Activated CD4-positive, alpha-beta T cell treated with anti-CD3 and anti-CD28 coated beads for 48 hours (primary cell): ENCODE measurements around the gene STX10.

Experiments
- DNase-seq: peaks from one replicate; pipeline ENCODE4 v3.0.0-alpha.2; 2020

Gene STX10

DNA sequence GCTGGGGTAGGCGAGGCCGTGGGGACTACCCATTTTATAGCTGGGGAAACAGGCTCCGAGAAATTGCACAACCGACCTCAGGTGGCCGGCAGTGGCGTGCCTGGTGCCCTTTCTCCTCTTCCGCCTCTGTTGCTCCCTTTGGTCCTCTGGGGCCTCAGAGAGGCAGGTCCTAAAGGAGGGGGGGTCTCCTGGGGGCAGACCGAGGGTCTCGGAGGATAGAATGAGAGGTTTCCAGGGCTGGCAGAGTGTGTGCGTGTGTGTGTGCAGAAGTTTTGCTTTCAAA lies 11.3 kb downstream of the STX10 start:
- DNase-seq: no peak

DNA sequence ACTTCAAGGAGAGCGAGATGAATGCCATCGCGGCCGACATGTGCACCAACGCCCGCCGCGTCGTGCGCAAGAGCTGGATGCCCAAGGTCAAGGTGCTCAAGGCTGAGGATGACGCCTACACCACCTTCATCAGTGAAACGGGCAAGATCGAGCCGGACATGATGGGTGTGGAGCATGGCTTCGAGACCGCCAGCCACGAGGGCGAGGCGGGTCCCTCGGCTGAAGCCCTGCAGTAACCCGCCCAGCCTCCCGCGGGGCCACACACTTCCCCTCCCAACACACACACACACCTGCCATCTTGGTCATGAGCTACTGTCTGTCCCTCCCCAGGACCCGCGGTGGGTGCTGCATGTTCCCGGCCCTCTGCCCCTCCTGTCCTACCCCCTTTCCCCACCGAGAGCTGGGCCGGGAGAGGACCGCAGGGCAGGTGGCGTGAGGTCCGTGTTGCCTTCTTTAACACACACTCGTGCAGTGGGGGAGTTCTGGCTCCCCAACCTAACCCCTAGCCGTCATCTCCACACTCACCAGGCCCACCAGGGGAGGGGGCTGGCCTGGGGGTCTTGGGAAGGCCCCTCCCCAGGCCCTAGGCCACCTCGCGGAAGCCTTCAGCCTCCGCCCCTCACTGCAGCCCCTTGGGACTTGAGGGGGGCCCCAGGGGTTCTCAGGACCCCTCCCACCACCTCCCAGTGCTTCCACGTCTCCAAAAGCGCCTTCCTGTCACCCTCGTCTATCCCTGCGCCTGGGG lies 11.8 kb downstream of the STX10 start:
- DNase-seq: no peak

DNA sequence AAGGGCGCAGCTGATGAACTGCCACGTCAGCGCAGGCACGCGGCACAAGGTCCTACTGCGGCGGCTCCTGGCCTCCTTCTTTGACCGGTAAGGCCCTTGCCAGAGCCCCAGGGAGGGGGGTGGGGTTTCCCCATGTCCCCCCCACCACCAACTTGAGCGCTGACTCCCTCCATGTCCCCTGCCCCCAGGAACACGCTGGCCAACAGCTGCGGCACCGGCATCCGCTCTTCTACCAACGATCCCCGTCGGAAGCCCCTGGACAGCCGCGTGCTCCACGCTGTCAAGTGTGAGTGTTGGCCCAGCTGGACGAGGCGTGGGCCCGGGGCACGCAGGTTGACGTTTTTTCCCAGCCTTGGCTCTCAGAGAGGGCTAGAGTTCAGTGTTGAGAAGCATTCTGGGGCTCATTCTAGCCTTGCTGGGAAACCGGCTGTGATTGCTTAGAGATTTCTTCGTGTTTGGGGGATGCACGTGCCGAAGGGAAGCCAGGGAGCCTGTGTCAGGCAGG lies 12.8 kb downstream of the STX10 start:
- DNase-seq: no peak

DNA sequence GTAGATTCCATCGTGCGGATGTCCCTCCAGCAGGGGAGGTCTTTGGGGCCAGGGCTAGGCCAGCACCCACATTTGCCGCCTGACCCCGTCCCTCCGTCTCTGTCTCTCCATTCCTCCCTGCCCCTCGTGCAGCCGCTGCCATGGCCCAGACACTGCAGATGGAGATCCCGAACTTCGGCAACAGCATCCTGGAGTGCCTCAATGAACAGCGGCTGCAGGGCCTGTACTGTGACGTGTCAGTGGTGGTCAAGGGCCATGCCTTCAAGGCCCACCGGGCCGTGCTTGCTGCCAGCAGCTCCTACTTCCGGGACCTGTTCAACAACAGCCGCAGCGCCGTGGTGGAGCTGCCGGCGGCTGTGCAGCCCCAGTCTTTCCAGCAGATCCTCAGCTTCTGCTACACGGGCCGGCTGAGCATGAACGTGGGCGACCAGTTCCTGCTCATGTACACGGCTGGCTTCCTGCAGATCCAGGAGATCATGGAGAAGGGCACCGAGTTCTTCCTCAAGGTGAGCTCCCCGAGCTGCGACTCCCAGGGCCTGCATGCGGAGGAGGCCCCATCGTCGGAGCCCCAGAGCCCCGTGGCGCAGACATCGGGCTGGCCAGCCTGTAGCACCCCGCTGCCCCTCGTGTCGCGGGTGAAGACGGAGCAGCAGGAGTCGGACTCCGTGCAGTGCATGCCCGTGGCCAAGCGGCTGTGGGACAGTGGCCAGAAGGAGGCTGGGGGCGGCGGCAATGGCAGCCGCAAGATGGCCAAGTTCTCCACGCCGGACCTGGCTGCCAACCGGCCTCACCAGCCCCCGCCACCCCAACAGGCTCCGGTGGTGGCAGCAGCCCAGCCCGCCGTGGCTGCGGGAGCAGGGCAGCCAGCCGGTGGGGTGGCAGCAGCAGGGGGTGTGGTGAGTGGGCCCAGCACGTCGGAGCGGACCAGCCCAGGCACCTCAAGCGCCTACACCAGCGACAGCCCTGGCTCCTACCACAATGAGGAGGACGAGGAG lies 14.8 kb downstream of the STX10 start:
- DNase-seq: no peak

DNA sequence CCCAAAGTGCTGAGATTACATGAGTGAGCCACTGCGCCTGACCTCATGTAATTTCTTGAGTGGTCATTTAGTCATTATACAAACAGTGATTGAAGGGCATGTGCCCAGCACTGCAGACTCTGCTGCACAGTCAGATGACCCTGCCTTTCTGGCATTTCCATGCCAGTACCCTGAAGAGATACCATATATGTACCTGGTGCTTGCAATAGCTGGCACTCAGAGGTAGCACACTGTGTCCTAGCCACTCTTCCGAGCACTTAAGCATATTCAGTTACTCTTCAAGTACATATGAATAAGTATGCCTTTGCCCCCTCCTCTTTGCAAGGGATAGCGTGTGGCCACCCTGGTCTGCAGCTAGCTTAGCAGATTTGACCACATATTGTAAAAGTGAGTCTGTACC lies 15.5 kb downstream of the STX10 start:
- DNase-seq: no peak

DNA sequence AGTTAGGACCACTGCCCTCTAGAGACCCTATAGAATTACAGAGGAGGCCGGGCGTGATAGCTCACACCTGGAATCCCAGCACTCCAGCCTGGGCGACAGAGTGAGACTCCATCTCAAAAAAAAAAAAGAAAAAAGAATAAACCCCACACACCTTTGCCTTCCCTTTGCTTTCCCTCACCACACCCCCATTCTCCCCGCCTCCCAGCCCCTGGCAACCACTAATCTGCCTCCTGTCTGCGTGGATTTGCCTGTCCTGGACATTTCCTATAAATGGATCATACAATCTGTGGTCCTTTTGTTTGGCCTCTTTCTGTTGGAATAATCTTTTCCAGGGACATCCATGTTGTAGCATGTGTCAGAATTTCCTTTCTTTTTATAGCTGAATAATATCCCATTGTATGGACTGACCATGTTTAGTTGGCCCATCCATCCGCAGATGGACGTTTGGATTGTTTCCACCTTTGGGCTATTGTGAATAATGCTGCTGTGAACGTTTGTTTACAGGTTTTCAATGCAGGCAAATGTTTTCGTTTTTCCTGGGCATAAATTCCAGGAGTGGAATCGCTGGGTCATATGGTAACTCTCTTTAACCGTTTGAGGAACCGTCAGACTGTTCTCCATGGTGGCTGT lies 16.8 kb downstream of the STX10 start:
- DNase-seq: no peak

DNA sequence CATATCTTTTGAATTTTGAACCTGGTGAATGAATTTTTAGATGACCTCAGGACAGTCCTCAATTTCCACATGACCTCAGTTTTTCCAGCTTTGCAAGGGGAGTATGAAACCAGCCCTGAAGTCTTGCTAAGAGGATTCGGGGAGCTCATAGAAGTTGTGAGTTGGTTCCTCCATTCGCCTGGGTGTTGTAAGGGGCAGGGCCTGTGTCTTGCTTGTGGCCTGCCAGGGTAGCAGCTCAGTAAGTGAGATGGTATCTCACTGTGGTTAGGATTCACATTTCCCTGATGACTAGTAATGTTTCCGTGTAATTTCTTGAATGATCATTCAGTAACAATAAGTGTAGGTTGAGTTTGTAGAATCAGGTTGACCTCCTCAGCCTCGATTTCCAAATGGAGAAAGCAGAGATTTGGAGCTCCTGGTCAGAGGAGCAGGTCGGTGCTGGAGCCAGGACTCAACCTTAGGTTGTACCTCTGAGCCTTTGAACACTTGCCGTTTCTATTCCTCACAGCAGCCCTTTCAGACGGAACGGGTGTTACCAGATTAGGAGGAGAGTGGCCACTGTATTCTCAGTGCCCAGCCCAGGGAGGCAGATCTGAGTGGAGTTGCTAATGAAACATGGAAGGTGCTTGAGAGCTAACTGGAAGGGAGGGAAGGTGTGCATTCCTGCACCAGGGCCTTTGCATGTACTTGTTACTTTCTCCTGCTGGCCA lies 17.5 kb downstream of the STX10 start:
- peak; percentile 82 for DNase-seq

DNA sequence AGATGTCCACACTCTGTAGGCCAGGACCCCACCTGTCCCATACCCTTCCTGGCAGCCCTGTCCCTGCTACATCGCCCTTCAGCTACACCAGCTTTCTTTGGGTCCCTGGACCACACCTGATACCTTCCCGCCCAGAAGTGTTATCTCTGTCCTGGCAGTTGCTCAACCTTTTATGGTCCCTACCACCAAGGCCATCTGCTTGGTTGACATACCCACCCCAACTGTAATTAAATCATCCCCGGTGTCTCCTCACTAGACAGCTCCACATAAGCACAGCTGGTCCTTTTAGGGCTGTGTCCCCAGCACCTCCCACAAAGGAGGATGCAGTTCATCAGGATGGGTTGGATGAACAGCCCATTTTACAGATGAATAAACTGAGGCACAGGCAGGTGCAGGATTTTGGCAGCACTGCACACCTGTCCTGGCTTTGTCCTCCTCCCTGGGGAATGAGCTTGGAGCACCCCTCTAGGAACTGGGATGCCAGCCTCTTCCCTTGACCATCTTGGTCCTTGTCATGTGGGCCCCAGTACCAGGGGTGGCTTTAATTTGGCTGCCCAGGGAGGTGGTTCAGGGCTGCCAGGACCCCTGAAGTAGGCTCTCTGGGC lies 19.2 kb downstream of the STX10 start:
- no peak for DNase-seq

DNA sequence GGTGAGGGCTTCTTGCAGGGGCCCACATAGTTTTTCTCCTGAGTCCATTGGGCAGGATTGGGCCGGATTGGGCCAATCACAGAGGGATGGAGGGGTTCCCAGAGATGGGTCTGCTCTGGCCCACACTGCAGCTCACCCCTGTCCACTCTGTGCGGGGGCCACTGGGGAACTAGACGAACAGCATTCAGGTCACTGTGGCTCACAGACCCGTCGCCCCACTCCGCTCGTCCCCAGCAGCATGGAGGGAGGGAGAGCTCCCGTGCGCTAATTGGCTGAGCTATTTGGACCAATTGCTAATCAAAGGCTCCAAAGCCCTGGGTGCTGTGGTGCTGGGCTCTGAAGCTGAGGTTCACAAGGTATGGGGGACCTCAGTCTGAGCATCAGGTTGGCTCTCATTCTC lies 20.8 kb downstream of the STX10 start:
- no peak for DNase-seq

DNA sequence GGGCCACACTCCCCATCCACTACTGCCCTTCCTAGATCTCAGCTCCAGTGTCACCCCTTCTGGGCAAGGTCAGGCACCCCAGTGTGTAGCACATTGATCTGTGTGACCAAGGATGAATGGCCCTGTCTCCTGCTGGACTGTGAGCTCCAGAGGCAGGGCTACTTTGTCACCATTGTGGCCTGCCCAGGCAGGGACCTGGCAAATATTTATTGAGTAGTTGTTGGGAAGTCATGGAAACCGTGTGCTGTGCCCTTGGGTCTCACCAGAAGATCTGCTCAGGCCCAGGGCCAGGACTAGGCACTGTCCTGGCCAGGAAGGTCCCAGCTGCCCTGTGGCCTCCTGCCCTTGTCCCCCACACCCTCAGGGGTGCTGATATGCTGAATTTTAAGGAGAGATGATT lies 21.6 kb downstream of the STX10 start:
- DNase-seq: no peak

DNA sequence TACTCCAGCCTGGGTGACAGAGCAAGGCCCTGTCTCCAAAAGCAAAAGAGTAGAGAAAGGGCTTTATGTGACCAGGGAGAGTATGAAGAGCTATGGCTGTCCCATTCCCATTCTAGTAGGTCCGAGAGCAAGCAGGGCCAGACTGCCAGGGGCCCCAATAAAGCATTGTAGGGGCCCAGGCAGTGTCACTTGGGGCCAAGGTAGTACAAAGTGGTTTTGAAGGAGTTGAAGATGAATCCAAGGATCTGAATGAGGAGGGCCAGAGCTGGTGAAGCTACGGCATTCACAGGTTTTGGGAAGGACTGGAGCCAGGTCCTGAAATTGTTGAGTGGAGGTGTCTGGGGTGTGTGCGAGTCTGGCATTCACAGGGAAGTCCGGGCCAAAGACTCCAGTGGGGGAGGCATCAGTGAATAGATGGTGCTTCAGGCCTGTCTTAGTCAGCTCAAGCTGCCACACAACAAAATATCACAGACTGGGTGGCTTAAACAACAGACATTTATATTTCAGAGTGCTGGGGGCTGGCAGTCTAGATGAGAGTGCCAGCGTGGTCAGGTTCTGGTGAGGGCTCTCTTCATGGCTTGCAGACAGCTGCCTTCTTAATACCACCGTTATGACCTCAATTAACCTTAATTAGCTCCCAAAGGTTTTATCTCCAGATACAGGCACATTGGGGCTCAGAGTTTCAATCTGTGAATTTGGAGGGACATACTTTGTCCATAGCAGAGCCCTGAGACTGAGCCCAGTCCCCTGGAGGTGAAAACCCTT lies 22.2 kb downstream of the STX10 start:
- no peak for DNase-seq

DNA sequence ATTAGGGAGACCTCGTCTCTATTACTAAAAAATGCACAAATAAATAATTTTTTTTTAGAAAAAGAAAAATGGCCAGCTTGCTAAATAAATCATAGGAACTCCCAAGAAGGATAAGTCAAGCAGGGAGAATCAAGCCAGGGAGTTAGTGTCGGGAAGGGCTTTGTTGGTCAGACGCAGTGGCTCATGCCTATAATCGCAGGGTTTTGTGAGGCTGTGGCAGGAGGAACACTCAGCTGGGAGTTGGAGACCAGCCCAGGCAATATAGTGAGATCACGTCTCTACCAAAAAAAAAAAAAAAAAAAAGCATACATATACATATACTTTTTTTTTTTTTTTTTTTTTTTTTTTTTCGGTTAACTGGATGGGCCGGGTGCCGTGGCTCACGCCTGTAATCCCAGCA lies 23.1 kb downstream of the STX10 start:
- no peak for DNase-seq

DNA sequence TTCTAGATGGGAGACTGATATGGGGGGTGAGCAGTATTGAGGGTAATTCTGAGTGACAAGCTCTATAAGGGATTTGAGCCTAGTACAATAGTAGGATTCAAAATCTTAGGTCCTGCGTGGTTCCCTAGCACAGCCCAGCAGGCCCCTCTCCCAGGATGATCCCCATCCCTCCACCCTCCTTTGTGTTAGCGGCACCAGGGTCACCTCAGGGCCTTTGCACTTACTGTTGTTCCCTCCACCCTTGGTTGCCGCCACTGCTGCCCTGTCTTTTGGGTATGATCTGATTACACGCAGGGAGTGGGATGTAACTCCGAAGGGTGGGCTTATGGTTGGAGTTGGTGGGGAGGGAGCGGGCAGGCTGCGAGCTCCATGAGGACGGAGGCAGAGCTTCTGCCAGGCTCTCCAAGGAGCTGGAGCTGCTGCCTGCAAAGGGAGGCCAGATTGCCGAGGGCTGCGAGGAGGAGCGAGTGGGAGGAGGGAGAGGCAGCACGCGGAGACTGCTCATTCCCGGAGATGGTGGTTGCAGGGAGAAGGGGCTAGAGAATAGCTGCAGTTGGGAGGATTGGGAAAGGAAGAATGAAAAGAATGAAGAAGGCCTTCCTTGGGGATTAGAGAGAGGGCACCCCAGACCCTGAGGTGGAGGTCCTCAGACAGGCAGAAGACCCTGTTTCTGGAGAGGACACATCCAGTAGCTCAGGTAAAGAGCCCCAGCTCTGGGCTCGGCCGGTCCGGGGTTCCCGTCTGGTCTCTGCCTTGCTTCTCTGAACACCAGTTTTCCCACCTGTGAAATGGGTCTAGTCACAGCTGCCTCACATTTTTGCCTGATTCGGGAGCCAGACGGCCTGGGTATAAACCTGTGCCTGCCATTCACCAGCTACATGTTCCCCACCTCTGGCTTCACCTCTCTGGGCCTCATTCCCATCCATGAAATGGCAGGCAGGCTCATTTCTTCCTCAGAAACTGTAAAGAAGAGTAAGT lies 26.9 kb downstream of the STX10 start:
- no peak for DNase-seq

DNA sequence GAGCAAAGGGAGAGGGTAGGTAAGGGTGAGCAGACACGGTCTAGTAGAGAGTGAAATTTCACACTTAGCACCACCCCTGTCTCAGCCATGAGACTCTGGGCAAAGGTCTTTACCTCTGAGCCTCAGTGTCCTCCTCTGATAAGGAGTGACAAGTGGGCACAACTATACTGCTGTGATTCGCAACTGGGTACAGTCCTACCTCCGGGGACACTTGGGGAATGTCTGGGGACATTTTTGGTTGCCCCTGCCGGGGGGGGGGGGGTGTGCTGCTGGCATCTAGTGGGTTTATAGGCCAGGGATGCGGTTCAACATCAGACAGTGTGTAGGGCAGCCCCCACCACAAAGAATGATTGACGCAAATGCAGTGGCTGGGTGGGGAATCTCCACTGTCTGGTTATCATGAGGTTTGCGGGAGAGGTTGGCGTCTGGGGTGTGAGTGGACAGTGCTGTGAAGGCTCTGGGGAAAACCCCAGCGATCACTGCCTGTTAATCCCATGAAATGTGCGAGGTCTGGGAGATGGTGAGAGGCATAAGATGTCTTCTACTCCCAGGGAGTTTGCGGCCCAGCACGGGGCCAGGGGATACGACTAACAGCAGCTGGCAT lies 27.8 kb downstream of the STX10 start:
- DNase-seq: no peak

DNA sequence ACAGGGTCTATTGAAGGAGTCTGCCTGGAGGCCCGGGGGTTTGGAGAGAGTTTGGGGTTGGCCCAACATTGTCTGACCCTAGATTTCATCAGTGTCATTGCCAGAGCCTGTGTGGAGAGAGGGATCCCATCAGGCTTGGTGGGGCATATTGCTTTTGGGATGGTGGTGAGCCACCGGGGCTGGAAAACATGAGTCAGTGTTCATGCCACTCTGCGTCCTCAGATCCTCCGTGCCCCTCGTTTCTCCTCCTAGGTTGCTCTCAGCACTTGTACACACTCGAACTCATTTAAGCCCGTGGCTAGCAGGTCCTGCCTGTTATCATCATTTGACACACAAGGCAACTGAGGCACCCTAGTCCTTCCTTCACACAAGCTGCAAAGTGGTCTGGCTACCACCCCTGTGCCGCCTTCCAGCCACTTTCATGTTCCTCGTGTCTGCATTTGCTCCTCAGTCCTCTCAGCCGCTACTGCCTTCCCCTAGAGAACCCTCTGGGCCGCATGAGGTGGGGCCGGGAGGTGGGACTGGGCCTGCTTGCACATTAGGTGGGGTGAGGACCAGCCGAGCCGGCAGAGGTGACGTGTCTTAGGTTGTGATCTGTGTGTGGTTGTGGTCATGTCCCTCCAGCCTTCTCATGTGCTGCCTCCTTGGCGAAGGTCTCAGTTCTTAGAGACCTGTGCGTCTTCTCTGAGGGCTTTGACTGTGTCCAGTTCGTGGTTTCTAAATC lies 28.5 kb downstream of the STX10 start:
- no peak for DNase-seq

DNA sequence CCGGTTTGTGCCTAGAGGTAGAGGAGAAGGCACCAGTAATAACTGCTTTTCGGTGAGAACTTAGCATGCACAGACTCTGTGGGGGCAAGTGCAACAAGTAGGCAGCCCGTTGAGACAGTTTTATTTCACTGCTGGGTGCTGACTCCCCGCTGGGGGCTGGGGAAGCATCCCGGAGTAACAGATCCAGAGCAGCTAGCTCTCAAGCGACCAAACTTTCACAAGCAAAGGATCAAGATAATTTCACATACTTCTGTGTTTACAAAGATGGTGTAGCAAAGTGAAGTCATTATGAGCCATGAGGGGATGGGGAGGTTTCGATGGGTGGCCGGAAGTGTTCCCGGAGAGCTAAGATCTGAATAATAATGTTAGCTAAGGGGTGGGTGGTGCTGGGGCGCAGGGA lies 29.4 kb downstream of the STX10 start:
- no peak for DNase-seq

DNA sequence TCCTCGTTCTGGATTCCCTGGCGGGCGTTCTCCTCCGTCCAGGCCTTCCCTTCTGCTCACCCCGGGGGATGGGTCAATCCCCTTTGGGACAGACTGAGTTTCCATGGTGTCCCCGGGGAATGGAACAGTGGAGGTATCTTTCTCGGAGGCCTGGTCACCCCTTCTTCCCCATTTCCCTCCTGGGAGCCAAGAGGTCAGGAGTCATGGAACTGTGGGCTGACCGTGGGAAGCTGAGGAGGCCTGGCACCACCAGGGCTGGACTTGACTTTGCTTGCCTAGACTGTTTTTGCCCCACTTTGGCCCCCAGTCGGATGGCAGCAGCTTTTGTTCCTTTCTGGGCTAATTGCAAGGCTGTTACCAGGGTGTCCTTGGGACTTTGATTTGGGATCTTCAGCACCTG lies 30.1 kb downstream of the STX10 start:
- DNase-seq: no peak

DNA sequence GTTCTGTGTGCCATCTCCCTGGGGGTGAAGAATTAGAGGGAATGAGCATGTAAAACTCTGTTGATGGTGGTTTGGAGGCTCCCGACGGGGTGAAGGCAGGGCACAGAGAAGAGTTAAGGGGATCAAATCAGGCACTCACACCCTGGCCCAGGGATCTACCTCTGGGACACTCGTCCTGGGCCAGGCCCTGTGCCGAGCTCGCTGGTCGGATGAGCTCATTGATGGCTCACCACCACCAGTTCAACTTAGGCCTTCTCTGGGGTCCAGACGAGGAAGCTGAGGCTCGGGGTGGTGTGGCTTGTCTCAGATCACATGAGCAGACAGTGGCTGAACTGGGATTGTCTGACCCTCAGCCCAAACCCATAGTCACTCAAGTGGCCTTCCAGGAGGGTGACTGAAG lies 30.5 kb downstream of the STX10 start:
- no peak for DNase-seq

DNA sequence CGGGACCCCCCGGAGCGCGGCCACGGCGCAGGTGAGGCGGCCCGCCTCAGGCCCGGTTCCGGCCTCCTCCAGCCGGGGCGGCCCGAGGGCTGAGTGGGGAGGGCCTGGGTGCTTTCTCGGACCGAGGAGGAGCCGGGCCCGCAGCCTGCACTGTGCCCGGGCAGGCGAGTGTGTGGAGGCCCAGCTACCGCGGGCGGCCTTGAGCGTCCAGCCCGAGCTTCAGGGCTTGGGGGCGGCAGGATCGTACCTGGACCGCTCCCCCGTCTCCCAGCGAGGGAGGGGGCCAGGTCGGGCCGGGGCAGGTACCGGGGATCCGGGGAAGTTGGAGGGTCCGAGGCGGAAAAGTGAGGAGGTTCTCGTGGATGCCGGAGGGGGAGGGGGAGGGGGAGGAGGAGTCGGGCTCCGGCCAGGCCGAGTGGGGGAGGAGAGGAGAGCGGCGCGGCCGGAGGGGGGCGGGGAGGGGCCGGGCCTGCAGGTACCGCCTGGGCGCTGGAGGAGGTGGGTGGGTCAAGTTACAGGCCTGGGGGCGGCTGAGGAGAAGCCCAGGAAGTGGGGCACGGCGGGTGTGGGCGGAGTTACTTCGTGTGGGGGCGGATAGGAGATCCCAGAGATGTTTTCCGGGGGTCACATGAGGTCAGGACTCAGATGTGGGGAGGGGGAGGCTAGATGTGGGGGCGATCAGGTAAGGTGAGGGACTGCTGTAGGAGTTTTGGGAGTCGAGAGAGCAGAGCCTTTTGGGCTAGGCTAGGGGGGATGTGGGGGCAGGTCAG lies 31.6 kb downstream of the STX10 start:
- DNase-seq: peak; percentile 60
